K562 (cell line): ENCODE measurements around the gene ACSS1. TPM values are rescaled to one million over a fixed set of nuclear protein-coding genes. Genes with fewer than 3 reads are reported as not detected.

ENCODE experiments used
- ATAC-seq: fragments of 200-7000 bp; cut with Tn5 transposase; 3 replicates; pipeline ENCODE4 v1.9.1; 2020; ENCODE audit warnings: moderate library complexity
- BruUV-seq: library from RNA; stranded (reverse); fragments of 400-500 nt; replicated peaks from 2 replicates; lab custom pipeline; 2021; lab: Mats Ljungman, UMichigan
- CTCF ChIA-PET: fragments of 300-600 bp; formaldehyde crosslinking; extraction: SDS; loops from one replicate; lab custom pipeline; 2021; ENCODE audit warnings: low intra/inter-chr PET ratio; lab: Yijun Ruan, JAX
- POLR2A ChIA-PET: fragments of 300-600, 350-650 bp; sonication (Branson Sonifier 250); formaldehyde crosslinking; extraction: SDS; loops from one replicate; lab custom pipeline; 2021; ENCODE audit warnings: antibody characterized with exemption, inconsistent platforms; lab: Yijun Ruan, JAX
- DNase-seq, 4 experiments: peaks; one replicate each; pipeline versions ENCODE4 v3.0.0 to v3.0.0-alpha.2; 2011 to 2018; ENCODE audit warnings: low spot score in 3 of 4, mixed read lengths in 3 of 4; ENCODE audit errors: extremely low read depth in 1 of 4
- FAIRE-seq: peaks from 2 replicates; lab custom pipeline; 2011; peaks lifted over from hg19 to GRCh38; lab: Jason Lieb, UNC
- H2AFZ ChIP-seq: 2 replicates; pipeline ENCODE4 v1.6.0; 2011; ENCODE audit warnings: low read depth, low read length, control low read depth, inconsistent platforms
- H3K27ac ChIP-seq: fragments of 200-600 bp; 3 replicates; pipeline ENCODE4 v1.8.0; 2011; ENCODE audit warnings: low read depth, mild to moderate bottlenecking, control low read depth, inconsistent platforms, low read length, moderate library complexity, mixed read lengths; ENCODE audit errors: extremely low read depth
- H3K27me3 ChIP-seq, 2 experiments: fragments of 300-600 bp in 1 of 2; 2 replicates in 1 of 2; 3 replicates in 1 of 2; pipeline versions ENCODE4 v1.6.0 to v1.8.0; 2011; ENCODE audit warnings: inconsistent platforms in 2 of 2, low read length in 2 of 2, mild to moderate bottlenecking in 1 of 2, mixed read lengths in 1 of 2, moderate library complexity in 1 of 2; ENCODE audit not compliant: control insufficient read depth in 2 of 2, insufficient read depth in 2 of 2
- H3K36me3 ChIP-seq: fragments of 300-600 bp; 3 replicates; pipeline ENCODE4 v1.8.0; 2011; ENCODE audit warnings: mild to moderate bottlenecking, low read length, inconsistent platforms; ENCODE audit not compliant: control insufficient read depth, insufficient read depth
- H3K4me1 ChIP-seq, 2 experiments: fragments of 200-600 bp in 1 of 2; replicated peaks in 1 of 2; 2 replicates in 1 of 2; 3 replicates in 1 of 2; pipeline versions ENCODE4 v1.5.1 to v1.8.0; 2011; ENCODE audit warnings: inconsistent platforms in 2 of 2, low read length in 2 of 2, mild to moderate bottlenecking in 1 of 2, mixed read lengths in 1 of 2, moderate library complexity in 1 of 2; ENCODE audit not compliant: control insufficient read depth in 2 of 2, insufficient read depth in 2 of 2
- H3K4me2 ChIP-seq: 2 replicates; pipeline ENCODE4 v1.6.1; 2011; ENCODE audit warnings: low read length, control low read depth, inconsistent platforms, mixed read lengths; ENCODE audit not compliant: insufficient read depth
- H3K4me3 ChIP-seq: fragments of 200-600 bp; sonication (generic), shearing (Covaris generic); 2 replicates; pipeline ENCODE4 v1.5.1; 2016; ENCODE audit warnings: control low read depth, inconsistent platforms
- H3K79me2 ChIP-seq: fragments of 200-600 bp; 3 replicates; pipeline ENCODE4 v1.8.0; 2011; ENCODE audit warnings: low read length, inconsistent platforms; ENCODE audit not compliant: control insufficient read depth, insufficient read depth
- H3K9ac ChIP-seq, 2 experiments: 2 replicates each; pipeline versions ENCODE4 v1.6.0 to v1.6.1; 2011; ENCODE audit warnings: low read depth in 2 of 2, low read length in 2 of 2, control low read depth in 1 of 2, inconsistent platforms in 1 of 2, mild to moderate bottlenecking in 1 of 2, mixed read lengths in 1 of 2; ENCODE audit not compliant: insufficient read depth in 1 of 2
- H3K9me1 ChIP-seq: one replicate; pipeline ENCODE4 v1.6.0; 2011; ENCODE audit warnings: inconsistent platforms, mild to moderate bottlenecking, low read length, moderate library complexity; ENCODE audit not compliant: control insufficient read depth, insufficient read depth
- H3K9me3 ChIP-seq: replicated peaks from 2 replicates; pipeline ENCODE4 v1.5.1; 2011; ENCODE audit warnings: low read depth, low read length, inconsistent platforms; ENCODE audit not compliant: control insufficient read depth, insufficient read depth
- H4K20me1 ChIP-seq: replicated peaks from 2 replicates; pipeline ENCODE4 v1.6.1; 2011; ENCODE audit warnings: low read length, inconsistent platforms, mixed read lengths; ENCODE audit not compliant: control insufficient read depth, insufficient read depth
- BCLAF1 ChIP-seq, 2 experiments: fragments of 450-650 bp in 1 of 2; IDR thresholded peaks; 2 replicates each; pipeline ENCODE4 v1.6.1; 2011 to 2017; ENCODE audit warnings: low read depth in 2 of 2, antibody characterized with exemption in 1 of 2, borderline replicate concordance in 1 of 2, low read length in 1 of 2, mild to moderate bottlenecking in 1 of 2, mixed read lengths in 1 of 2; ENCODE audit not compliant: control insufficient read depth in 1 of 2
- GTF2A2 ChIP-seq: IDR thresholded peaks from 2 replicates; pipeline ENCODE4 v1.6.1; 2016; ENCODE audit warnings: mild to moderate bottlenecking, missing genetic modification characterization, missing compliant biosample characterization
- RFX5 ChIP-seq: IDR thresholded peaks from 2 replicates; pipeline ENCODE4 v1.6.1; 2011; ENCODE audit warnings: low read depth, mild to moderate bottlenecking, improper control_type of control experiment, low read length
- SIN3B ChIP-seq: fragments of 450-650 bp; IDR thresholded peaks from 2 replicates; pipeline ENCODE4 v1.6.1; 2017; ENCODE audit warnings: low read depth, mild to moderate bottlenecking, moderate library complexity
- TEAD2 ChIP-seq: fragments of 450-650 bp; IDR thresholded peaks from 2 replicates; pipeline ENCODE4 v1.6.1; 2016; ENCODE audit warnings: missing genetic modification characterization, control low read depth, missing compliant biosample characterization
- WGBS: fragments of 100-300 bp; shearing (Covaris generic); methylation state at CpG from one replicate; pipeline ENCODE4 v1.1.6; 2016; ENCODE audit warnings: low coverage, mixed read lengths; ENCODE audit not compliant: insufficient coverage; ENCODE audit errors: missing lambda C conversion rate; 5-methylcytosine and 5-hydroxymethylcytosine counted together
- in situ Hi-C: fragments of 300-500 bp; cut with MboI; formaldehyde crosslinking; loops from 4 replicates; pipeline ENCODE4 v1.15.0; 2018; ENCODE audit warnings: inconsistent platforms, mixed read lengths
- intact Hi-C: fragments of 100-400 bp; cut with micrococcal nuclease; formaldehyde crosslinking; loops from 2 replicates; pipeline ENCODE4 v1.14.2; 2022
- polyA plus RNA-seq, 8 experiments: library from polyadenylated mRNA; depleted of rRNA in 4 of 8; stranded (reverse) in 5 of 8; unstranded in 3 of 8; fragments of >200 nt; fragmentation: Nextera tagmentation in 2 of 8; fragmentation: Illumina TruSeq in 1 of 8; extraction: Ambion mirVana in 2 of 8; extraction: Trizol in 1 of 8; gene quantifications; 2 replicates each; pipeline versions ENCODE4 v1.2.1 to v1.2.3, GENCODE V29; 2011 to 2014; ENCODE audit warnings: inconsistent platforms in 1 of 8, missing spikeins in 1 of 8
- total RNA-seq, 7 experiments: library from RNA; depleted of rRNA in 6 of 7; stranded (reverse); fragments of >200 nt in 6 of 7; fragmentation: Illumina TruSeq in 2 of 7; extraction: Trizol in 2 of 7; gene quantifications; 2 replicates each; pipeline versions ENCODE4 v1.2.1 to v1.2.3, GENCODE V29; 2011 to 2021; ENCODE audit warnings: low replicate concordance in 1 of 7
- TF ChIP-seq, protein P1 (sequence below): fragments of 150-350 bp; conservative IDR thresholded peaks from 2 replicates; pipeline ENCODE4 v1.6.1; 2014; ENCODE audit warnings: low read length
- TF ChIP-seq, protein P2 (sequence below): sonication (generic); formaldehyde crosslinking; IDR thresholded peaks from 2 replicates; pipeline ENCODE4 v1.5.0; 2020; ENCODE audit warnings: missing genetic modification reagents

The ACSS1 gene
- total and polyA plus RNA-seq, 9 of the 15 experiments (the other 6 are each of a cell fraction or from before 2014, with no cell fraction given), result 0.07 to 2.1 (median 0.27) TPM; not detected in 3

GRCh38 chr20:24959591-24960301, 98.2 kb downstream of the ACSS1 start:
- POLR2A ChIA-PET, result interaction anchor here (1.4 kb wide), 1 partner anchor 10 kb away, joined by 5 read pairs; the partner anchor contains the start of gene CST7
- in situ Hi-C loops, result no loop called here

More at GRCh38 chr20:24959591-24960301, 98.2 kb downstream of the ACSS1 start:
- TF ChIP-seq BCLAF1 (IDR thresholded peaks at IDR 0.05; ENCODE audit: borderline replicate concordance in 1 of 2, control insufficient read depth in 1 of 2, low read depth in 2 of 2, low read length in 1 of 2) (no peak), RFX5 (no peak), SIN3B (no peak), TEAD2 (tag) (no peak), GTF2A2 (tag) (no peak)
- TF ChIP-seq, protein P1, sequence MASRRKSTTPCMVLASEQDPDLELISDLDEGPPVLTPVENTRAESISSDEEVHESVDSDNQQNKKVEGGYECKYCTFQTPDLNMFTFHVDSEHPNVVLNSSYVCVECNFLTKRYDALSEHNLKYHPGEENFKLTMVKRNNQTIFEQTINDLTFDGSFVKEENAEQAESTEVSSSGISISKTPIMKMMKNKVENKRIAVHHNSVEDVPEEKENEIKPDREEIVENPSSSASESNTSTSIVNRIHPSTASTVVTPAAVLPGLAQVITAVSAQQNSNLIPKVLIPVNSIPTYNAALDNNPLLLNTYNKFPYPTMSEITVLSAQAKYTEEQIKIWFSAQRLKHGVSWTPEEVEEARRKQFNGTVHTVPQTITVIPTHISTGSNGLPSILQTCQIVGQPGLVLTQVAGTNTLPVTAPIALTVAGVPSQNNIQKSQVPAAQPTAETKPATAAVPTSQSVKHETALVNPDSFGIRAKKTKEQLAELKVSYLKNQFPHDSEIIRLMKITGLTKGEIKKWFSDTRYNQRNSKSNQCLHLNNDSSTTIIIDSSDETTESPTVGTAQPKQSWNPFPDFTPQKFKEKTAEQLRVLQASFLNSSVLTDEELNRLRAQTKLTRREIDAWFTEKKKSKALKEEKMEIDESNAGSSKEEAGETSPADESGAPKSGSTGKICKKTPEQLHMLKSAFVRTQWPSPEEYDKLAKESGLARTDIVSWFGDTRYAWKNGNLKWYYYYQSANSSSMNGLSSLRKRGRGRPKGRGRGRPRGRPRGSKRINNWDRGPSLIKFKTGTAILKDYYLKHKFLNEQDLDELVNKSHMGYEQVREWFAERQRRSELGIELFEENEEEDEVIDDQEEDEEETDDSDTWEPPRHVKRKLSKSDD, result no peak
- TF ChIP-seq, protein P2, sequence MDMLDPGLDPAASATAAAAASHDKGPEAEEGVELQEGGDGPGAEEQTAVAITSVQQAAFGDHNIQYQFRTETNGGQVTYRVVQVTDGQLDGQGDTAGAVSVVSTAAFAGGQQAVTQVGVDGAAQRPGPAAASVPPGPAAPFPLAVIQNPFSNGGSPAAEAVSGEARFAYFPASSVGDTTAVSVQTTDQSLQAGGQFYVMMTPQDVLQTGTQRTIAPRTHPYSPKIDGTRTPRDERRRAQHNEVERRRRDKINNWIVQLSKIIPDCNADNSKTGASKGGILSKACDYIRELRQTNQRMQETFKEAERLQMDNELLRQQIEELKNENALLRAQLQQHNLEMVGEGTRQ, result no peak
- 80% methylated on average over 10 of the region's 14 CpGs for WGBS
- no peak overlapping the region for H3K4me2 ChIP-seq
- H3K9me1 ChIP-seq, result no peaks in the 10 kb centered on the region
- H3K27me3 ChIP-seq, result no peaks in the 10 kb centered on the region
- H3K36me3 ChIP-seq, result peaks cover 11% of the 10 kb centered on the region; the same call in 1 of the 3 replicates
- H2AFZ ChIP-seq, result no peak overlapping the region
- H3K9me3 ChIP-seq, result no peaks in the 10 kb centered on the region
- no peak overlapping the region for H3K9ac ChIP-seq
- H4K20me1 ChIP-seq, result no peaks in the 10 kb centered on the region
- H3K79me2 ChIP-seq, result no peaks in the 10 kb centered on the region
- H3K4me1 ChIP-seq, result no peaks in the 10 kb centered on the region
- CTCF ChIA-PET, result no interaction called here
- BruUV-seq, result no TSS peak
- FAIRE-seq, result no peak
- DNase-seq, result no peak
- intact Hi-C loops, result no loop called here
- H3K27ac ChIP-seq, result no peak overlapping the region
- no peak overlapping the region for H3K4me3 ChIP-seq
- no peak for ATAC-seq
